GM18907 (cell line): ENCODE data around the gene UNC5CL.

Experiments
- ATAC-seq: cut with Tn5 transposase; IDR thresholded peaks from one replicate; pipeline ENCODE4 v1.9.1; 2021; ENCODE audit warnings: mild to moderate bottlenecking, moderate library complexity; ENCODE audit not compliant: unreplicated experiment

The UNC5CL gene

GRCh38 chr6:40977695-40978094, 61.3 kb downstream of the UNC5CL start:
- ATAC-seq, result no peak

GRCh38 chr6:40977085-40977484, 61.9 kb downstream of the UNC5CL start:
- no peak for ATAC-seq
